Testis (tissue), 2 donors: ENCODE measurements around the gene NEK4.

Experiments used
- POLR2A ChIP-seq: fragments of 450-650 bp; IDR thresholded peaks from one replicate; pipeline ENCODE4 v1.6.1; 2017; ENCODE audit warnings: antibody characterized with exemption, mild to moderate bottlenecking, moderate library complexity
- TF ChIP-seq, protein P1 (sequence below), 3 experiments: fragments of 450-650 bp in 2 of 3; fragments of 200-600 bp in 1 of 3; sonication (generic) in 1 of 3; IDR thresholded peaks; one replicate each; pipeline ENCODE4 v1.5.1; 2016 to 2019; ENCODE audit warnings: antibody characterized with exemption in 3 of 3, mild to moderate bottlenecking in 2 of 3, moderate library complexity in 1 of 3

DNA sequence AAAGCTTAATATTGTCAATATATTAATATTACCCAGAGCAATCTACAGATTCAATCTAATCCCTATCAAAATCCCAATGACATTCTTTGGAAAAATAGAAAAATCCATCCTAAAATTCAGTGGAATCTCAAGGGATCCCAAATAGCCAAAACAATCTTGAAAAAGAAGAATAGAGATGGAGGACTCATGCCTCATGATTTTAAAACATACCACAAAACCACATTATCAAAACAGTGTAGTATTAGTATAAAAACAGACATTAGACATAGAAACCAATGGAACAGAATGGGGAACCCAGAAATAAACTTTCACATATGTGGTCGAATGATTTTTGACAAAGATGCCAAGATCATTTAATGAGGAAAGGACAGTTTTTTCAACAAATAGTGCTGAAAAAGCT lies 14.6 kb downstream of the NEK4 start:
- TF ChIP-seq, protein P1, sequence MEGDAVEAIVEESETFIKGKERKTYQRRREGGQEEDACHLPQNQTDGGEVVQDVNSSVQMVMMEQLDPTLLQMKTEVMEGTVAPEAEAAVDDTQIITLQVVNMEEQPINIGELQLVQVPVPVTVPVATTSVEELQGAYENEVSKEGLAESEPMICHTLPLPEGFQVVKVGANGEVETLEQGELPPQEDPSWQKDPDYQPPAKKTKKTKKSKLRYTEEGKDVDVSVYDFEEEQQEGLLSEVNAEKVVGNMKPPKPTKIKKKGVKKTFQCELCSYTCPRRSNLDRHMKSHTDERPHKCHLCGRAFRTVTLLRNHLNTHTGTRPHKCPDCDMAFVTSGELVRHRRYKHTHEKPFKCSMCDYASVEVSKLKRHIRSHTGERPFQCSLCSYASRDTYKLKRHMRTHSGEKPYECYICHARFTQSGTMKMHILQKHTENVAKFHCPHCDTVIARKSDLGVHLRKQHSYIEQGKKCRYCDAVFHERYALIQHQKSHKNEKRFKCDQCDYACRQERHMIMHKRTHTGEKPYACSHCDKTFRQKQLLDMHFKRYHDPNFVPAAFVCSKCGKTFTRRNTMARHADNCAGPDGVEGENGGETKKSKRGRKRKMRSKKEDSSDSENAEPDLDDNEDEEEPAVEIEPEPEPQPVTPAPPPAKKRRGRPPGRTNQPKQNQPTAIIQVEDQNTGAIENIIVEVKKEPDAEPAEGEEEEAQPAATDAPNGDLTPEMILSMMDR (IDR thresholded peaks at IDR 0.05), result no peak
- TF ChIP-seq POLR2A, result no peak
